PC-3 (cell line): ENCODE measurements around the gene LMNA.

Source experiments
- CTCF ChIP-seq: fragments of 300-600 bp; sonication (generic); conservative IDR thresholded peaks from 2 replicates; pipeline ENCODE4 v1.5.1; 2017; ENCODE audit warnings: antibody characterized with exemption, low read depth, mild to moderate bottlenecking, low read length
- EZH2phosphoT487 ChIP-seq: fragments of 300-600 bp; sonication (generic); IDR thresholded peaks from 2 replicates; pipeline ENCODE4 v1.6.1; 2018; ENCODE audit warnings: mild to moderate bottlenecking, antibody characterized with exemption, low read length, borderline replicate concordance

- peak; percentile 99 for TF ChIP-seq CTCF
- no peak for TF ChIP-seq EZH2phosphoT487
Measured at GRCh38 chr1:156129687-156130577, 15.4 kb downstream of the LMNA start.
